Stimulated activated naive CD4-positive, alpha-beta T cell treated with Interleukin-2 at 50 U/mL for 16 hours (primary cell): ENCODE results near the gene TTC28.
"Not testable (repeated sequence)": the region's sequence is repeated elsewhere in the genome, so short reads cannot be mapped to it uniquely, and the experiment has no call there.

Experiments used
- DNase-seq: peaks from one replicate; lab custom pipeline; 2025; lab: John Stamatoyannopoulos, UW

The TTC28 gene

GRCh38 chr22:28406246-28406645 lies 273.4 kb downstream of the TTC28 start:
- no peak for DNase-seq

- no peak for DNase-seq
These were observed 274.1 kb downstream of the TTC28 start for GRCh38 chr22:28405588-28405987.

GRCh38 chr22:28402539-28402938 lies 277.1 kb downstream of the TTC28 start:
- no peak for DNase-seq

- no peak for DNase-seq
These were observed 277.6 kb downstream of the TTC28 start for GRCh38 chr22:28402060-28402459.

- no peak for DNase-seq
These were observed 280.7 kb downstream of the TTC28 start for GRCh38 chr22:28398981-28399380.

- DNase-seq = no peak
These were observed 281.3 kb downstream of the TTC28 start for GRCh38 chr22:28398355-28398754.

GRCh38 chr22:28397306-28397705 lies 282.3 kb downstream of the TTC28 start:
- no peak for DNase-seq

- DNase-seq = no peak
These were observed 283.5 kb downstream of the TTC28 start for GRCh38 chr22:28395920-28396753.

GRCh38 chr22:28395520-28395919 lies 284.1 kb downstream of the TTC28 start:
- no peak for DNase-seq

GRCh38 chr22:28394513-28395110 lies 285.0 kb downstream of the TTC28 start:
- no peak for DNase-seq

GRCh38 chr22:28381429-28382167 lies 298.0 kb downstream of the TTC28 start:
- no peak for DNase-seq

- DNase-seq = no peak
These were observed 299.7 kb downstream of the TTC28 start for GRCh38 chr22:28379951-28380350.

GRCh38 chr22:28379075-28379779 lies 300.4 kb downstream of the TTC28 start:
- no peak for DNase-seq

GRCh38 chr22:28375761-28376534 lies 303.7 kb downstream of the TTC28 start:
- no peak for DNase-seq

GRCh38 chr22:28373831-28374230 lies 305.8 kb downstream of the TTC28 start:
- no peak for DNase-seq

GRCh38 chr22:28369854-28370253 lies 309.8 kb downstream of the TTC28 start:
- no peak for DNase-seq

GRCh38 chr22:28366856-28367255 lies 312.8 kb downstream of the TTC28 start:
- no peak for DNase-seq

GRCh38 chr22:28365371-28365770 lies 314.3 kb downstream of the TTC28 start:
- DNase-seq = no peak

- not testable (repeated sequence) for DNase-seq
These were observed 315.5 kb downstream of the TTC28 start for GRCh38 chr22:28364105-28364504.

- DNase-seq = no peak
These were observed 318.7 kb downstream of the TTC28 start for GRCh38 chr22:28360939-28361338.

- no peak for DNase-seq
These were observed 321.3 kb downstream of the TTC28 start for GRCh38 chr22:28358312-28358711.
